ENCODE results near the gene SPHK1. TPM values are rescaled to one million over a fixed set of nuclear protein-coding genes. Genes with fewer than 3 reads are reported as not detected.

SPHK1 gene
- total RNA-seq, 1 experiment from 2014 or later, result 7.7 TPM

GRCh38 chr17:76351526-76352071 lies 32.8 kb upstream of the SPHK1 start:
- Mint-ChIP-seq H3K4me1 (ENCODE audit: low read depth, unreplicated experiment) (peaks cover 10% of the 10 kb centered on the region), H3K27ac (ENCODE audit: unreplicated experiment) (peak overlapping the region; percentile 69), H3K4me3 (ENCODE audit: unreplicated experiment) (peak overlapping the region; percentile 94), H3K36me3 (ENCODE audit: insufficient read depth, unreplicated experiment) (peaks cover 20% of the 10 kb centered on the region), H3K27me3 (ENCODE audit: insufficient read depth, unreplicated experiment) (no peaks in the 10 kb centered on the region), H3K9me3 (ENCODE audit: unreplicated experiment) (no peaks in the 10 kb centered on the region)
- no TSS peak for BruUV-seq (replicated peaks)
- ChIA-PET CTCF (interaction anchor here (1.0 to 3.2 kb wide), 3 partner anchors 34 to 72 kb away, joined by 3 to 22 read pairs (median 5); partner anchors contain the start of gene SPHK1), POLR2A (interaction anchor here (0.6 to 0.7 kb wide), 2 partner anchors 57 to 95 kb away, joined by 3 to 5 read pairs; no protein-coding TSS in a partner anchor)
- H3K4me3 ChIP-seq (ENCODE audit: low read depth, low read length), result no peak overlapping the region
- H3K9me3 ChIP-seq, result peaks cover 3% of the 10 kb centered on the region; the same call in 1 of the 2 replicates
- no peak for DNase-seq
- intact Hi-C loops (cut with micrococcal nuclease; ENCODE audit: unreplicated experiment), result loop anchor here (2.0 kb wide), 1 partner anchor 31 kb away; no protein-coding TSS in a partner anchor
- H3K36me3 ChIP-seq (ENCODE audit: control insufficient read depth, insufficient read depth, low read length), result peaks cover 1% of the 10 kb centered on the region
- no peaks in the 10 kb centered on the region for H3K27me3 ChIP-seq (replicated peaks; ENCODE audit: control insufficient read depth, insufficient read depth, low read length)
- no peak for TF ChIP-seq CTCF (IDR thresholded peaks at IDR 0.05; ENCODE audit: insufficient read depth in 1 of 2, low read depth in 1 of 2, low read length in 1 of 2, severe bottlenecking in 1 of 2, unreplicated experiment in 1 of 2)
- H3K4me1 ChIP-seq, result peaks cover 15% of the 10 kb centered on the region

GRCh38 chr17:76353004-76353598 lies 31.3 kb upstream of the SPHK1 start:
- peaks cover 15% of the 10 kb centered on the region for H3K4me1 ChIP-seq
- H3K4me3 ChIP-seq (ENCODE audit: low read depth, low read length), result peak overlapping the region; percentile 83
- CTCF ChIA-PET, result interaction anchor here (0.6 to 3.2 kb wide), 11 partner anchors 12 to 373 kb away, joined by 3 to 22 read pairs (median 4); partner anchors contain the start of gene SPHK1
- Mint-ChIP-seq H3K36me3 (ENCODE audit: insufficient read depth, unreplicated experiment) (peaks cover 6% of the 10 kb centered on the region), H3K4me3 (ENCODE audit: unreplicated experiment) (peak overlapping the region; percentile 94), H3K4me1 (ENCODE audit: low read depth, unreplicated experiment) (peaks cover 10% of the 10 kb centered on the region), H3K27me3 (ENCODE audit: insufficient read depth, unreplicated experiment) (no peaks in the 10 kb centered on the region), H3K9me3 (ENCODE audit: unreplicated experiment) (no peaks in the 10 kb centered on the region), H3K27ac (ENCODE audit: unreplicated experiment) (peak overlapping the region; percentile 90)
- no peaks in the 10 kb centered on the region for H3K36me3 ChIP-seq (ENCODE audit: control insufficient read depth, insufficient read depth, low read length)
- POLR2A ChIA-PET, result interaction anchor here (0.8 to 1.8 kb wide), 6 partner anchors 18 to 573 kb away, joined by 3 to 7 read pairs (median 4); partner anchors contain the start of genes FBF1 and SRP68
- no peaks in the 10 kb centered on the region for H3K27me3 ChIP-seq (replicated peaks; ENCODE audit: control insufficient read depth, insufficient read depth, low read length)
- no TSS peak for BruUV-seq (replicated peaks)
- peaks cover 3% of the 10 kb centered on the region; the same call in 1 of the 2 replicates for H3K9me3 ChIP-seq
- TF ChIP-seq CTCF (IDR thresholded peaks at IDR 0.05; ENCODE audit: insufficient read depth in 1 of 2, low read depth in 1 of 2, low read length in 1 of 2, severe bottlenecking in 1 of 2, unreplicated experiment in 1 of 2), result no peak
- DNase-seq, result peak in 1 of 2 experiments; percentile 52
- intact Hi-C loops (cut with micrococcal nuclease; ENCODE audit: unreplicated experiment), result loop anchor here (1.0 to 2.0 kb wide), 2 partner anchors 12 to 30 kb away; no protein-coding TSS in a partner anchor

GRCh38 chr17:76353599-76354316 lies 30.7 kb upstream of the SPHK1 start, which contains the start of gene PRPSAP1:
Gene PRPSAP1 (minus strand): TSS chr17:76353916. CDS start chr17:76353703, 213 bp downstream.
- intact Hi-C loops (cut with micrococcal nuclease; ENCODE audit: unreplicated experiment), result loop anchor here (1.0 to 2.0 kb wide), 2 partner anchors 12 to 29 kb away; no protein-coding TSS in a partner anchor
- no peaks in the 10 kb centered on the region for H3K27me3 Mint-ChIP-seq (ENCODE audit: insufficient read depth, unreplicated experiment)
- DNase-seq, result peak; percentile 89 to 91
- peak within 1 kb of the TSS; percentile 94 for H3K4me3 Mint-ChIP-seq (ENCODE audit: unreplicated experiment)
- H3K9me3 Mint-ChIP-seq (ENCODE audit: unreplicated experiment), result no peaks in the 10 kb centered on the region
- Histone ChIP-seq H3K9me3 (peaks cover 3% of the 10 kb centered on the region; the same call in 1 of the 2 replicates), H3K4me3 (ENCODE audit: low read depth, low read length) (peak within 1 kb of the TSS; percentile 83), H3K4me1 (peaks cover 15% of the 10 kb centered on the region), H3K27me3 (replicated peaks; ENCODE audit: control insufficient read depth, insufficient read depth, low read length) (no peaks in the 10 kb centered on the region), H3K36me3 (ENCODE audit: control insufficient read depth, insufficient read depth, low read length) (no peaks in the 10 kb centered on the region)
- POLR2A ChIA-PET, result interaction anchor here (0.5 to 1.8 kb wide), 7 partner anchors 18 to 413 kb away, joined by 3 to 10 read pairs (median 4); partner anchors contain the start of genes FBF1 and SRP68
- CTCF ChIA-PET, result interaction anchor here (0.6 to 3.2 kb wide), 11 partner anchors 11 to 573 kb away, joined by 3 to 22 read pairs (median 4); partner anchors contain the start of gene SPHK1
- no TSS peak for BruUV-seq (replicated peaks)
- peak; percentile 49 to 59 for TF ChIP-seq CTCF (IDR thresholded peaks at IDR 0.05; ENCODE audit: insufficient read depth in 1 of 2, low read depth in 1 of 2, low read length in 1 of 2, severe bottlenecking in 1 of 2, unreplicated experiment in 1 of 2)
- peaks cover 6% of the 10 kb centered on the region for H3K36me3 Mint-ChIP-seq (ENCODE audit: insufficient read depth, unreplicated experiment)
- H3K27ac Mint-ChIP-seq (ENCODE audit: unreplicated experiment), result peak within 1 kb of the TSS; percentile 97
- H3K4me1 Mint-ChIP-seq (ENCODE audit: low read depth, unreplicated experiment), result peaks cover 10% of the 10 kb centered on the region
